HFF-Myc (cell line): Measurements from ENCODE around the gene GHRL.

Experiments
- DNase-seq: peaks from one replicate; pipeline ENCODE4 v3.0.0-alpha.2; 2011; ENCODE audit warnings: low read depth; ENCODE audit errors: extremely low read depth
- H3K4me3 ChIP-seq: replicated peaks from 2 replicates; pipeline ENCODE4 v1.5.1; 2011; ENCODE audit warnings: low read depth, mild to moderate bottlenecking, control low read depth, low read length
- TF ChIP-seq, protein P1 (sequence below): IDR thresholded peaks from 2 replicates; pipeline ENCODE4 v1.5.1; 2012; ENCODE audit warnings: mild to moderate bottlenecking, low read depth, low read length, control low read depth; ENCODE audit errors: missing control alignments

The GHRL gene

DNA sequence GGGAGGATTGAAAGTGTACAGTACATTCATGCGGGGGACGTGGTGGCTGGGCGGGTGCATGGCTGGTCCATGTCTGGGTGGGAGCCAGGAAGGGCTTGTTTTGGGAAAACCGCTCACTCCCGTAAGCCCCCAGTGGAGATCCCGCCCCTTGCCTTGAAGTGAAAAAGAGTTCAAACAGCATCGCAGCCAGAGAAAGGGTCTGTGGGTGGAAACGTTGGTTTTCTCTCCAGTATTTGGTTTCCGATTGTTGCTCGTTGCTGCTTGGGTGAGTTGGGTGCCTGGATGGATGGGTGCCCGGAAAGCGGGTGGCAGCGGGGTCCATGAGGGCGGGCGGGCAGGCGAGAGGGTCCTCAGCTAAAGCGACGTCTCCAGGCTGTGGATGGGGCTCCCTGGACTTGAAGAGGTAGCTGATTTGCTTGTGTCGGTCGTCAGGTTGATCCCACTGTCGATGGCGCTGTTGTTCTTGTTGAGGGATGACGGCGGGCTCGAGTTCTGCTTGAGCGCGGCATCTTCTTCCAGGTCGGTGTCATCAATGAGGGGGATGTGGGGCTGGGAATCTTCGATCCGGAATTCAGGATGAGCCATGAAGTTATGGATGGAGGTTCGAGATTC lies 35.8 kb upstream of the GHRL start:
- no peak overlapping the region for H3K4me3 ChIP-seq
- DNase-seq = no peak
- TF ChIP-seq, protein P1, sequence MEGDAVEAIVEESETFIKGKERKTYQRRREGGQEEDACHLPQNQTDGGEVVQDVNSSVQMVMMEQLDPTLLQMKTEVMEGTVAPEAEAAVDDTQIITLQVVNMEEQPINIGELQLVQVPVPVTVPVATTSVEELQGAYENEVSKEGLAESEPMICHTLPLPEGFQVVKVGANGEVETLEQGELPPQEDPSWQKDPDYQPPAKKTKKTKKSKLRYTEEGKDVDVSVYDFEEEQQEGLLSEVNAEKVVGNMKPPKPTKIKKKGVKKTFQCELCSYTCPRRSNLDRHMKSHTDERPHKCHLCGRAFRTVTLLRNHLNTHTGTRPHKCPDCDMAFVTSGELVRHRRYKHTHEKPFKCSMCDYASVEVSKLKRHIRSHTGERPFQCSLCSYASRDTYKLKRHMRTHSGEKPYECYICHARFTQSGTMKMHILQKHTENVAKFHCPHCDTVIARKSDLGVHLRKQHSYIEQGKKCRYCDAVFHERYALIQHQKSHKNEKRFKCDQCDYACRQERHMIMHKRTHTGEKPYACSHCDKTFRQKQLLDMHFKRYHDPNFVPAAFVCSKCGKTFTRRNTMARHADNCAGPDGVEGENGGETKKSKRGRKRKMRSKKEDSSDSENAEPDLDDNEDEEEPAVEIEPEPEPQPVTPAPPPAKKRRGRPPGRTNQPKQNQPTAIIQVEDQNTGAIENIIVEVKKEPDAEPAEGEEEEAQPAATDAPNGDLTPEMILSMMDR = no peak

DNA sequence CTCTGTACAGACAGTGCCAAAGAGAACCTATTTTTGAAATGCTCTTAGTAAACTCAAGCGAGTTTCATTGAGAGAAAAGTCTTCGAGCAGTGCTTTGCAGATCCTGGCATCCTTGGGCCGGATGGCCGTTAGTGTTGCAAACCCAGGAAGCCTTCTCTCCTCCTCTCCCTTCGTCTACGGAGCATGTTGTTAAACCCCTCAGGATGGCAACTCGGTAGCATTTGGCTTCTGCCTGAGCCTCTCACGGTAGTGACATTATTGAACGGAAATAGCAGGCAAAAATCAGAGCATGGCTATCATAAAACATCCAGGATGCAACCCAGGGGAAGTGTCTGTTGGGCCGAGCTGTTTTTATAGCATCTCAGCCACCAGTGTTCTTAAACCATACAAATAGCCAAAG lies 34.8 kb upstream of the GHRL start:
- no peak overlapping the region for H3K4me3 ChIP-seq
- no peak for DNase-seq
- TF ChIP-seq, protein P1 = no peak

DNA sequence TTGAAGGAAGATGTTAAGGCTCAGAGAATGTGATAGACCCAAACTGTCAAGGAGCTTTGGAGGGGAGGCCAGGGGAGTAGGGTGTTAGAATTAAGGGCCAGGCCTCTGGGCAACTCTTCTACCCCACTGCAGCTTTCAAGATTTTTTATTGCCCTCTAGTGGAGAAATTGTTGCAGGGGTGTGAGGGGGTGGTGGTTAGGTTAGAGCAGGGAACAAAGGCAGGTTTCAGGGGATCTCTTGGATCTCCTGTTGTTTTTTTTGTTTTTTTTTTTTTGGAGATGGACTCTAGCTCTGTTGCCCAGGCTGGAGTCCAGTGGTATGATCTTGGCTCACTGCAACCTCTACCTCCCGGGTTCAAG lies 29.6 kb upstream of the GHRL start:
- no peak overlapping the region for H3K4me3 ChIP-seq
- no peak for DNase-seq
- TF ChIP-seq, protein P1 = peak; percentile 40

DNA sequence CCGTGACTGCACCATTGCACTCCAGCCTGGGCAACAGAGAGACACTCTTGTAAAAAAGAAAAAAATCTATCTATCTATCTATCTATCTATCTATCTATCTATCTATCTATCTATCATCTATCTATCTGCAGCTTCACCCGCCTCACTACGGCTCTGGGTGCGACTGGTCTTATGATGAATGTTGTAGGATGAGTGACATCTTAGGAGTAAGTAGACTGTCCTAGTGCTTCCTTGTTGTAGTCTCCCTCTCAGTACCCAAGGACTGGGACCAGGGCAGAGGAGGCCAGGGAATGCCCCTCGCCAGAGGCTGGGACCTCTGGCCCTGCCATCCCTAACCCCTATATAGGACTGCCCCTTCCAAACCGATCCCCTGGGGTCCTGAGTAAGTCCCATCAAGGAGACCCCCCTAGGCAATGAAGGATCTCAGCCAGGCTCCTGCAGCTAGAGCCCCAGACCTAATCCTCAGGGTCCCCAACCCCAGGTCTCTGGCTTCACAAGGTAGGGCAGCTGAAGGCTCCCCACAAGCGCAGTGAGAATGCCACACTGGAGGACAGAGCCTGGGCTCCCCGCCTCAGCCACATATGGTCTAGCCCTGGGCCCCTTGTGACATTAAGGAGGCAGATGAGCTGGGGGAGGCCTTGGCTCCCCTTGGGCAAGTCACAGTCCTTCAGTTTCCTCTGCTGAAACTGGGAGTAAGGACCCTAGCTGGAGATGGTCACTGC lies 29.0 kb upstream of the GHRL start:
- H3K4me3 ChIP-seq = no peak overlapping the region
- TF ChIP-seq, protein P1 = no peak
- DNase-seq = no peak

DNA sequence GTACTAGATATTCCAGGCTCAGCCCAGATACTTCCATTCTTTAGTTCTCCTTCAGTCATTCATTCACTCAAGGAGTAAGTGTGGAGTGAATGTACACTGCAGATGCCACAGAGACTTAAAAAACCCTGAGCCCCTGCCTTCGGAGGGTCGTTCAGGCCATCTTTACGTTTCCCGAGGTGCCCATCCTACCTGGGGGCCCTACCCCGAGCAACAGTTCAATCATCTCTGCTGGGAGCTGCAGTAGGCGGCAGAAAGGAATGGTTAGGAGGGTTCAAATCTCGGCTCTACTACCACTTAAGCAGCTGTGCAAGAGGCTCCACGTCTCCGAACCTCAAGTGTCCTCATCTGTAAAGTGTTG lies 27.6 kb upstream of the GHRL start:
- TF ChIP-seq, protein P1 = no peak
- DNase-seq = no peak
- H3K4me3 ChIP-seq = peak overlapping the region; percentile 99

DNA sequence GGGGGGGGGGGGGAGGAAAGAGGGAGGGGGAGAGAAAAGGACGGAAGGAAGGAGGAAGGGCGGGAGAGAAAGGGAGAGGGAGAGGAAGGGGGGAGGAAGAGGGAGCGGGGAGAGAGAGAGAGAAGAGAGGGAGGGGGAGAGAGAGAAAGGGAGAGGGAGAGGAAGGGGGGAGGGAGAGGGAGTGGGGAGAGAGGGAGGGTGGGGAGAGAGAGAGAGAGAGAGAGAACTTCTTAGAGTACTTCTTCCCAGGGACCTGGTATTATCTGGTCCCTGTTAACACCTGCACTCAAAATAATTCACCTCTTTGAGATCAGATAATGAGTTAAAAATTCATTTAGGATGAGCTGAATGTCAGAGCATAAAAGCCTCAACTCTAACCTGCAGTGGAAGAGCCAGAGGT lies 27.1 kb upstream of the GHRL start:
- DNase-seq = no peak
- H3K4me3 ChIP-seq = peak overlapping the region; percentile 99
- TF ChIP-seq, protein P1 = no peak
